NCI-H187 (cell line): Measurements from ENCODE around the gene LRCH1.

Experiments used
- DNase-seq, 2 experiments: peaks; one replicate each; lab custom pipeline; 2025; lab: John Stamatoyannopoulos, UW

LRCH1 gene

GRCh38 chr13:46712524-46712923, 159.6 kb downstream of the LRCH1 start:
- DNase-seq = peak; percentile 15 to 47

- DNase-seq = no peak
Observed at GRCh38 chr13:46715363-46715762, 162.4 kb downstream of the LRCH1 start.

- no peak for DNase-seq
Observed at GRCh38 chr13:46716821-46717220, 163.9 kb downstream of the LRCH1 start.

GRCh38 chr13:46717275-46717674, 164.3 kb downstream of the LRCH1 start:
- no peak for DNase-seq

- DNase-seq = no peak
Observed at GRCh38 chr13:46717856-46718255, 164.9 kb downstream of the LRCH1 start.

- no peak for DNase-seq
Observed at GRCh38 chr13:46720189-46720588, 167.2 kb downstream of the LRCH1 start.

- no peak for DNase-seq
Observed at GRCh38 chr13:46721054-46721453, 168.1 kb downstream of the LRCH1 start.

GRCh38 chr13:46726347-46726746, 173.4 kb downstream of the LRCH1 start:
- DNase-seq = no peak

GRCh38 chr13:46728777-46729176, 175.8 kb downstream of the LRCH1 start:
- DNase-seq = no peak

- no peak for DNase-seq
Observed at GRCh38 chr13:46731535-46731934, 178.6 kb downstream of the LRCH1 start.

- DNase-seq = no peak
Observed at GRCh38 chr13:46735425-46735824, 182.5 kb downstream of the LRCH1 start.

- DNase-seq = no peak
Observed at GRCh38 chr13:46736541-46737310, 183.8 kb downstream of the LRCH1 start.

GRCh38 chr13:46738055-46738454, 185.1 kb downstream of the LRCH1 start:
- DNase-seq = no peak

- DNase-seq = no peak
Observed at GRCh38 chr13:46738766-46739165, 185.8 kb downstream of the LRCH1 start.

- no peak for DNase-seq
Observed at GRCh38 chr13:46739447-46740098, 186.6 kb downstream of the LRCH1 start.

- DNase-seq = no peak
Observed at GRCh38 chr13:46743191-46743590, 190.2 kb downstream of the LRCH1 start.

GRCh38 chr13:46745062-46745461, 192.1 kb downstream of the LRCH1 start:
- DNase-seq = no peak

- DNase-seq = no peak
Observed at GRCh38 chr13:46745706-46746105, 192.7 kb downstream of the LRCH1 start.

- DNase-seq = no peak
Observed at GRCh38 chr13:46747031-46747820, 194.3 kb downstream of the LRCH1 start.

- no peak for DNase-seq
Observed at GRCh38 chr13:46748300-46748699, 195.3 kb downstream of the LRCH1 start.

- no peak for DNase-seq
Observed at GRCh38 chr13:46749951-46750350, 197.0 kb downstream of the LRCH1 start.

- no peak for DNase-seq
Observed at GRCh38 chr13:46751811-46752635, 199.1 kb downstream of the LRCH1 start.
